Activated CD4-positive, alpha-beta T cell treated with anti-CD3 and anti-CD28 coated beads, Interleukin-2, amount 10 ng/mL, durations not matched to agents 7 days and 5 days (primary cell): ENCODE measurements around the gene APOL5. TPM values are rescaled to one million over a fixed set of nuclear protein-coding genes. Genes with fewer than 3 reads are reported as not detected.
"Not testable (repeated sequence)": the region's sequence is repeated elsewhere in the genome, so short reads cannot be mapped to it uniquely, and the experiment has no call there.

Experiments used
- CTCF ChIA-PET: fragments of 350-600 bp; sonication (Branson Sonifier 250); formaldehyde crosslinking; loops from one replicate; lab custom pipeline; 2021; ENCODE audit warnings: antibody characterized with exemption; lab: Charles Lee
- POLR2A ChIA-PET: fragments of 350-600 bp; sonication (Branson Sonifier 250); formaldehyde crosslinking; loops from one replicate; lab custom pipeline; 2021; ENCODE audit warnings: antibody characterized with exemption; lab: Charles Lee
- DNase-seq: peaks from one replicate; pipeline ENCODE4 v3.0.0-alpha.2; 2020
- H3K27ac Mint-ChIP-seq: one replicate; pipeline ENCODE4 v1.8.0; 2021; ENCODE audit warnings: mild to moderate bottlenecking, moderate library complexity, mixed read lengths
- H3K27me3 Mint-ChIP-seq: one replicate; pipeline ENCODE4 v1.8.0; 2021; ENCODE audit warnings: mixed read lengths
- H3K36me3 Mint-ChIP-seq: one replicate; pipeline ENCODE4 v1.8.0; 2021; ENCODE audit warnings: low read depth, mixed read lengths
- H3K4me1 Mint-ChIP-seq: one replicate; pipeline ENCODE4 v1.8.0; 2021; ENCODE audit warnings: mixed read lengths
- H3K4me3 Mint-ChIP-seq: one replicate; pipeline ENCODE4 v1.8.0; 2021; ENCODE audit warnings: mild to moderate bottlenecking, moderate library complexity, mixed read lengths
- H3K9me3 Mint-ChIP-seq: one replicate; pipeline ENCODE4 v1.8.0; 2021; ENCODE audit warnings: mixed read lengths
- total RNA-seq, 2 experiments: library from RNA; stranded (reverse); gene quantifications; one replicate each; pipeline ENCODE4 v1.2.3, GENCODE V29; 2021

Gene APOL5
- total RNA-seq, 2 experiments from 2014 or later: not detected

DNA sequence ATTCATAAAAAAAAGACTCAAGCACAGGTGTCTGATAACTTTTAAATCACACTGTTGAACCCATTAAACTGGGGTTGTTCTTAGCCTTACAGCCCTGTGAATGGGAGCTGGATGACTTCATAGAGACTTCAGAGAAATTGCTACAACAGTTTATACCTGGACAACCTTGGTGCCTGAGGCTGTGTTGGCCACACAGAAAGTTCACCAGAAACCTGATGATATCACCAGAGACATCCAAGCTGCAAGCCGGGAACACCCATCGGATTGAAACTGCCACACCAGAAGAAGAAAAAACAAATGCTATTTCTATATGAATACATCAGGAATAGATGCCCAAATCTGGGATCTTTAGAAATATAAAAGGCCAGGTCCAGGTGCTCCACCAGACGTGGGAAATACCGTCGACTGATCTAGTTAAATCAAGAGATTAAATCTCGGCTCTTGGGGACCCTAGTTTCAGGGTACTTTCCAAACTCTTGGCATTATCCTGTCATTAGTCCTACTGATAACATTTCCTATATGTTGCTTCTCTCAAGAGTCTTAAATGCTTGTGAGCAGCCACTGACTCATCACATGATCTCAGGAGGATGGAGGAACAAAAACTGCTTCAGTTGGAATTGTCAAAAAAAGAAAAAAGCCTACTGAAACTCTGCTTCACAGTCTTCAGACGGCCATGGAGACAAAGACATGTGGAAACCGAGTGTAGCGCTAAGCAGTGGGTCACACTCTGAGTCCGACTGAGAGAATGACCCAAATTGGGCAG lies 28.6 kb upstream of the APOL5 start:
- H3K9me3 Mint-ChIP-seq: no peaks in the 10 kb centered on the region
- CTCF ChIA-PET: no interaction called here
- H3K4me1 Mint-ChIP-seq: no peaks in the 10 kb centered on the region

DNA sequence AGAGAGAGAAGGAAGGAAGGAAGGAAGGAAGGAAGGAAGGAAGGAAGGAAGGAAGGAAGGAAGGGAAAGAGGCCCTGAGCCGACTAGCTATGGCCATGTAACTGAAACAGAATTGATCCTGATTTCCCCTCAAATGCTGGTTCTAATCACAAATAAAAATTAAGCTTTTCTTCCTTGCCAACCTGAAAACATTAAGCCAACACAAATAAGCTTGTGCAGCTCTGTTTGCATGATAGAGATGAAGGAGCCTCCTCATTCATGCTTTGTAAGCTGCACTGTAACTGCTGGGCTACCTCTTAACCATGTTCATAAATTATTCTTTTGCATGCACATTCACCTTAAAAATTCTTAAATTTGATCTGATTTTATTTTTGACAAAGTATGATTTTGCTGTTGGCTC lies 27.7 kb upstream of the APOL5 start:
- CTCF ChIA-PET: interaction anchor here (1.0 kb wide), 1 partner anchor 12 kb away, joined by 3 read pairs; no protein-coding TSS in a partner anchor
- Mint-ChIP-seq H3K4me1 (no peaks in the 10 kb centered on the region), H3K36me3 (no peaks in the 10 kb centered on the region), H3K4me3 (no peak overlapping the region), H3K9me3 (no peaks in the 10 kb centered on the region), H3K27ac (no peak overlapping the region), H3K27me3 (peaks cover 2% of the 10 kb centered on the region)
- DNase-seq: no peak
- POLR2A ChIA-PET: no interaction called here

More for the DNA sequence above, 28.6 kb upstream of the APOL5 start:
- no peak overlapping the region for H3K4me3 Mint-ChIP-seq
- no peaks in the 10 kb centered on the region for H3K36me3 Mint-ChIP-seq
- no peak overlapping the region for H3K27ac Mint-ChIP-seq
- H3K27me3 Mint-ChIP-seq: peaks cover 2% of the 10 kb centered on the region
- POLR2A ChIA-PET: no interaction called here
- DNase-seq: no peak

DNA sequence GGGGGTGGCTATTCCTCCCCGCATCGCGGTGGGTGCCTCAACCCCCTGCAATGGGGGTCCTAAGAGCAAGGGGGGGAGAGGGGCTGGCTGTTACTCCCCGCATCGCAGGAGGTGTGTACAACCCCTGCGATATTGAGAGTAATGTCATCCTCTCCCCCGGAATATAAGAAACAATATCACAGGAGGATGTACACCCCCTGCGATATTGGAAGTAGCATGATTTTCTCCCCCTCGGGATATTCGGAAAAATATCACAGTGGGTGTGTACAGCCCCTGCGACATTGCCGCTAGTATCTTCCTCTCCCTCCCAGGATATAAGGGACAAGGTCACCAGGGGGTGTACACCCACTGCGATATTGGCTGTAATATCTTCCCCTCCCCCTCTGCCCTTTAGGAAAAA lies 22.5 kb upstream of the APOL5 start:
- DNase-seq: no peak
- Mint-ChIP-seq H3K4me3 (no peak overlapping the region), H3K4me1 (no peaks in the 10 kb centered on the region), H3K27me3 (no peaks in the 10 kb centered on the region), H3K27ac (no peak overlapping the region), H3K36me3 (no peaks in the 10 kb centered on the region), H3K9me3 (no peaks in the 10 kb centered on the region)
- CTCF ChIA-PET: no interaction called here
- POLR2A ChIA-PET: no interaction called here

DNA sequence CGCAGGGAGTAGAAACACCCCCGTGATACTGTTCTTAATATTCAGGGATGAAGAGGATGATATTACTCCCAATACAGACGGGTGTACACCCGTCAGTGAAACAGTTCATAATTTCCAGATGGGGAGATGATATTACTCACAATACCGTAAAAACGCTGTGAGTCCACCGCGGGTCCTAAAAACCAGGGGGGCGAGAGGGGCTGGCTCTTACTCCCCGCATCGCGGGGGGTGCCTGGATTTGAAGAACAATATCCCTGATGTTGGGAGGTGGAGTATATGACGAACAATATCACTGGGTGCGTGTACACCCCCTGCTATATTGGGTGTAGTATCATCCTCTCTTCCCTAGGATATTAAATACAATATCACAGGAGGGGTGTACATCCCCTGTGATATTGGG lies 20.5 kb upstream of the APOL5 start:
- H3K9me3 Mint-ChIP-seq: no peaks in the 10 kb centered on the region
- CTCF ChIA-PET: no interaction called here
- no peaks in the 10 kb centered on the region for H3K27me3 Mint-ChIP-seq
- POLR2A ChIA-PET: no interaction called here
- H3K36me3 Mint-ChIP-seq: no peaks in the 10 kb centered on the region
- DNase-seq: peak; percentile 72
- H3K27ac Mint-ChIP-seq: no peak overlapping the region
- no peak overlapping the region for H3K4me3 Mint-ChIP-seq
- H3K4me1 Mint-ChIP-seq: no peaks in the 10 kb centered on the region

DNA sequence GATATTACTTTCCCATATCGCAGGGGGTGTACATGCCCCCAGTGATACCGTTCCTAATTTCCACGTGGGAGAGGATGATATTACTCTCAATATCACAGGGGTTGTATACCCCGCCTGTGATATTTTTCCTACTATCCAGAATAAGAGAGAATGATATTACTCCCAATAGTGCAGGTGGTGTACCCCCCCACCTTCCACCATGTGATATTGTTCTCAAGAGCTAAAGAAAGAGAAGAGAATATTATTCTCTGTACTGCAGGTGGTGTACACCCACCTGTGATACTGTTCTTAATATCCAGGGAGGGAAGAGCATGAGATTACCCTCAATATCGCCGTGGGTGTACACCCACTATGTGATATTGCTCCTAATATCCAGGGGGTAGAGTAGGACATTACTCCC lies 17.8 kb upstream of the APOL5 start:
- CTCF ChIA-PET, H3K4me1 Mint-ChIP-seq, H3K4me3 Mint-ChIP-seq, H3K27me3 Mint-ChIP-seq, H3K36me3 Mint-ChIP-seq, H3K9me3 Mint-ChIP-seq, POLR2A ChIA-PET, H3K27ac Mint-ChIP-seq: not testable (repeated sequence)
- peak; percentile 20 for DNase-seq

DNA sequence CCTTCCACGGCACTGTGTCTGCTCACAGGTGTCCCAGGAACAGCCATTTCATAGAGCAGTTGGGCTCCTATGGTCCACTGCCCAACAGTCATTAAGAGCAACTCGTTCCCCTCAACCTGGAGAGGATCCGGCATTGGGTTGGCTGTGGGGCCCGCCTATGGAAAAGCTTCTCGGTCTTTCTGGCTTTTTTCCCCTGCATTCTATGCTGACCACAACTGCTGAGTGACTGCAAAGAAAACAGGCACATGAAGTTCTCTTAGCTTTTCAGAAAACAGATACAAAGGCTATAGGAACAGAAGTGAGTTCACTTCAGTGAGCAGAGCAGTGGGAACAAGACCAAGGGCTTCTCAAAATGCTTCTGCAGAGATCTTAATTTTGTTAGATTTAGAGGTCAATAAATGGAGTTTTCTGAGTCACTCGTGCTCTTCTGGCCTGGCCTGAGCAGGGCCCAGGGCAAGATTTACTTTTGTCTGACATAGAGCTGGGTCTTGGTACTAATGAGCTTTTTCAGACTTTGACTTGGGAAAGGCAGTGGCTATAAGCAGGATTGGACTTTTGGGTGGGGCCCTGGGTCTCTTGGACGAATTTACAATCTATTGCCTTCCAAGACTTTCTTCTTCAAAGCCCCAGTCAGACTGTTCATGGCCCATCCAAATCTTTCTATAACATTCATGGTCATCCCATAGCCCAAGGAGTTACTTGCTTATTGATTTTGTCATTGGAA lies 13.6 kb upstream of the APOL5 start:
- Mint-ChIP-seq H3K27ac (no peak overlapping the region), H3K27me3 (no peaks in the 10 kb centered on the region), H3K4me1 (no peaks in the 10 kb centered on the region), H3K36me3 (no peaks in the 10 kb centered on the region), H3K4me3 (no peak overlapping the region), H3K9me3 (no peaks in the 10 kb centered on the region)
- no peak for DNase-seq
- ChIA-PET CTCF (no interaction called here), POLR2A (no interaction called here)

DNA sequence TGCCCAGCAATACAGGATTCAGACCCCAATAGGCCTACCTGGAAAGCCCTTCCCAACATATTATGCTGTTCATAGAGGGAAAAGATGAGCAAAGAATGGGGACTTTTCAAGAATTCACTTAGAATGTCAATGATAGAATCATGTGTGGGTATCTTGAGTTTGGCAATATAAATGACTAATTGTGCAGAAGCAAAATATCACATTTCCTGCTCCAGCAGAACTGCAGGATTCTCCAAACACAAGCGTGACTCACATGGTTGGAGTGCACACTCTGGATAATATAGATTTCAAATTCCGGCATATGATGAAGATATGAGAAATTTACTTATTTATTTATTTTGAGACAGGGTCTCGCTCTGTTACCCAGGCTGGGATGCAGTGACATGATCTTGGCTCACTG lies 12.5 kb upstream of the APOL5 start:
- no peak overlapping the region for H3K27ac Mint-ChIP-seq
- no peaks in the 10 kb centered on the region for H3K4me1 Mint-ChIP-seq
- H3K9me3 Mint-ChIP-seq: no peaks in the 10 kb centered on the region
- H3K27me3 Mint-ChIP-seq: peaks cover 2% of the 10 kb centered on the region
- no peaks in the 10 kb centered on the region for H3K36me3 Mint-ChIP-seq
- no peak overlapping the region for H3K4me3 Mint-ChIP-seq
- DNase-seq: no peak
- CTCF ChIA-PET: interaction anchor here (0.6 to 0.7 kb wide), 2 partner anchors 16 to 170 kb away, joined by 3 read pairs; no protein-coding TSS in a partner anchor
- POLR2A ChIA-PET: no interaction called here

DNA sequence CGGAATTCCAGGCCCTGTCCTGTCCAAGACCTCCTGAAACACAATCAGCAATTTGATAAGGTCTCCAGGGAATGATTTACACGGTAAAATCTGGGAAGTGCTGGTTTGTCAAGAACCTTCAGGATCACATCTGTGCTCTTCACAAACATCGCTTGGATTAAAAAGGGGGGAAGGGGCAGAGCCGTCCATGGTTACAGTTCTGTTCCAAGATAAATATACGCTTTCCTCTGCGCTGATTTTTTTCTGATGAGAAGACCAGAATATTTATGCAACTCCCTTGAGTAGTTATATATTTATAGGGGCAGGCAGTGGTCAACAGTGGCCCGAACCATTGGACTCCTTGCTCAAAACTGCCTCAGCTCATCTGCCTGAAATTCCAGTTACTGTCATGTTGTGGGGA lies 9.2 kb upstream of the APOL5 start:
- H3K27me3 Mint-ChIP-seq: peaks cover 7% of the 10 kb centered on the region
- peaks cover 4% of the 10 kb centered on the region for H3K9me3 Mint-ChIP-seq
- no peaks in the 10 kb centered on the region for H3K4me1 Mint-ChIP-seq
- DNase-seq: no peak
- ChIA-PET POLR2A (no interaction called here), CTCF (no interaction called here)
- no peaks in the 10 kb centered on the region for H3K36me3 Mint-ChIP-seq
- no peak overlapping the region for H3K4me3 Mint-ChIP-seq
- H3K27ac Mint-ChIP-seq: no peak overlapping the region

DNA sequence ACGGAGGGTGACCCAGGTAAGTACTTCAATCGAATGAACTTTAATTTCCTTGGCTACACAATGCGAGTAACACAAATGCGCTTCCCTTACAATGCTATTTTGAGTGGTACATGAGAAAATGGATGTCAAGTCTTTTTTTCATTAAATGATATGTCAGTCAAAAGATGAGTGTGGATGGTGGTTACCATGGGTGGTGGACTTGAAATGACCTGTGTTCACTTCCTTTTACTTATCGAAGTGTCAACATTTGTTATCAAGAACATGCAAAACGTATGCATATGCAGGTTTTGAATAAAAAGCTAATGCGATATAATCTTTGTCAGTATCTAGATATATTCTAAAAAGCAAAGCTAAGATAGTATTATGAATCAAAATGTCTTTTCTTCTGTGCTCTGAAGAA lies 8.8 kb upstream of the APOL5 start:
- no peak for DNase-seq
- Mint-ChIP-seq H3K27me3 (peaks cover 7% of the 10 kb centered on the region), H3K4me3 (no peak overlapping the region), H3K36me3 (no peaks in the 10 kb centered on the region), H3K4me1 (no peaks in the 10 kb centered on the region), H3K9me3 (peaks cover 4% of the 10 kb centered on the region), H3K27ac (no peak overlapping the region)
- ChIA-PET CTCF (no interaction called here), POLR2A (no interaction called here)

DNA sequence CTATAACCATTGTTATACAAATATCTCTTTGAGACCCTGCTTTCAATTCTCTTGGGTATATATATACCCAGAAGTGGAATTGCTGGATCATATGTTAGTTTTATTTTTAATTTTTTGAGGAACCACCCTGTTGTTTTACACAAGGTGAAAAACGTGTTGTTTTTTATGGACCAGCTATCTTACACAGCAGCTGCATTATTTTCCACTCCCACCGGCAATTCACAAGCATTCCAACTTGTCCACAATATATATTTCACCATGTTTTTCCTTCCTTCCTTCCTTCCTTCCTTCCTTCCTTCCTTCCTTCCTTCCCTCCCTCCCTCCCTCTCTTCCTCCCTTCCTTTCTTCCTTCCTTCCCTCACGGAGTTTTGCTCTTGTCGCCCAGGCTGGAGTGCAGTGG lies 6.3 kb upstream of the APOL5 start:
- ChIA-PET POLR2A (no interaction called here), CTCF (no interaction called here)
- Mint-ChIP-seq H3K27me3 (peaks cover 7% of the 10 kb centered on the region), H3K27ac (no peak overlapping the region), H3K4me3 (no peak overlapping the region), H3K9me3 (peaks cover 4% of the 10 kb centered on the region), H3K36me3 (no peaks in the 10 kb centered on the region), H3K4me1 (no peaks in the 10 kb centered on the region)
- no peak for DNase-seq

DNA sequence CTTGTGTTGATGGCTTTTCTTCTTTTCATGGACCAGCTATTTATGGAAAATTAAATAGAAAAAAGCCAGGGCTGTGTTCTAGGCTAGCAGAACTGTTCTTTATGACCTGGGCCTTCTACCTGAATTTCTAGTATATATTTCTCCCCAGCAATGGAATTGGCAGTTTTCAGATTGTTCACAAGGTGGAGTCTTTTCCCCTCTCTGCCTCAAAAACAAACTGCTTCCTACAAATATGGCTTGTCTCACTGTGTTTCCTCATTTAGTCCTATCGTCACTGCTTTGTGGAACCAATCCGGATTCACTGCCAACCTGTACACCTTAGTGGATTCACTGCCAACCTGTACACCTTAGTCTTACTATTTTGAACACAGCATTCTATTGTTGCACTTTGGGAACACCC lies 5.0 kb upstream of the APOL5 start:
- ChIA-PET POLR2A (no interaction called here), CTCF (no interaction called here)
- Mint-ChIP-seq H3K27me3 (peaks cover 7% of the 10 kb centered on the region), H3K4me3 (no peak overlapping the region), H3K4me1 (no peaks in the 10 kb centered on the region), H3K36me3 (no peaks in the 10 kb centered on the region), H3K27ac (no peak overlapping the region), H3K9me3 (peaks cover 4% of the 10 kb centered on the region)
- no peak for DNase-seq

DNA sequence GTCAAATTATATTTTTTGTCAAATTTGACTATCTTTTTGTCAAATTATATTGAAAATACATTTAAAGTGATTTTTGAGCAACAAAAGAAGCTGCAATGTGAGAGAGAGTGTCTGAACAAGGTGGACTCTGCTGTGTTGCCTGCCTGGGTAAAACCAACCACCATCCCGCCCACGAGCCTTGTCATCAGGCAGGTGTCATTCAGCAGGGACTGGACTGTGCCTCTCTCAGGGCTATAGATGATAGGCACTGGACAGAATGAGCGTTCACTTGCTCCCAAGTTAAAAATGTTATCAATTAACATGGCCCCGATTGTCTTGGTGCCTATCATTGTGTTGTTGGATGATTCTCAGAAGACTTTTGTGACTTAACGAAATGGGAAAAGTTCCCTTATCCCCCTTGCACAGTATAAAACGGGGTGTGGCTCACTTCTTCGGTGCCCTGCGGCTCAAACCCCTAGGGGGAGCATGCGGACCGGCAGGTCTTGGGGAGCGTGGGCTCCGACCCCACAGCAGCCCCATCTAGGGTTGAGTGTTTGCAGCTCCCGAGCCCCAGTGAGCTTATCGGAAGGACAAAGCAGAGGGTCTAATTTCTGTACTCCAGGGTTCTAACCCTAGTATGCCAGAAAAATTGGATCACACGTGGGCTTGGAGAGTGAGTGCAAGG lies 1.7 kb downstream of the APOL5 start:
- CTCF ChIA-PET: no interaction called here
- no peak for DNase-seq
- H3K27me3 Mint-ChIP-seq: no peaks in the 10 kb centered on the region
- H3K4me3 Mint-ChIP-seq: no peak overlapping the region
- H3K36me3 Mint-ChIP-seq: no peaks in the 10 kb centered on the region
- POLR2A ChIA-PET: no interaction called here
- H3K9me3 Mint-ChIP-seq: no peaks in the 10 kb centered on the region
- no peak overlapping the region for H3K27ac Mint-ChIP-seq
- no peaks in the 10 kb centered on the region for H3K4me1 Mint-ChIP-seq

DNA sequence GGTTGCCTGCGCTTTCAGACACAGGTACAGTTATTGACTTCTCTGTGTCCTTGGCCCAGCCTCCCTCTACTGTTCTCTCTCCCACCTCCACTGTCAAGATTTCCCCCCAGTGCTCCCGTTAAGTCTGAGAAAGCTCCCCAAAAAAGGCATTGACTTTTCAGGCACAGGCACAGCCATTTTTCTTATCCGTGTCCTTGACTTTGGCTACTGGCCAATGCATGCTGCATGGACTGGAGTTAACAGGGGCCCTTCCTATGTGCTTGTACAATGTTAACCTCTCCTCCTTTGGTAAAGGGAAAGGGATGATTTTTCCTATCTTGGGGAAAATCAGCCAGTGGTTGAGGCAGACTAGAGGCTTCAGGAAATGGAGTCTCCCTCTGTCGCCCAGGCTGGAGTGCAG lies 4.3 kb downstream of the APOL5 start:
- Mint-ChIP-seq H3K9me3 (no peaks in the 10 kb centered on the region), H3K4me1 (no peaks in the 10 kb centered on the region), H3K27ac (no peak overlapping the region), H3K36me3 (no peaks in the 10 kb centered on the region), H3K4me3 (no peak overlapping the region), H3K27me3 (no peaks in the 10 kb centered on the region)
- POLR2A ChIA-PET: no interaction called here
- no peak for DNase-seq
- CTCF ChIA-PET: no interaction called here
